Right atrium auricular region (tissue), 2 donors: ENCODE results near the gene NDE1. TPM values are rescaled to one million over a fixed set of nuclear protein-coding genes. Genes with fewer than 3 reads are reported as not detected.
"Not testable (repeated sequence)": the region's sequence is repeated elsewhere in the genome, so short reads cannot be mapped to it uniquely, and the experiment has no call there.

ENCODE experiments used
- DNase-seq: peaks from one replicate; pipeline ENCODE4 v3.0.0-alpha.2; 2019; ENCODE audit warnings: low spot score
- H3K27ac ChIP-seq, 2 donors: fragments of 200-600 bp; sonication (generic); 1 replicate in 1 of 2; 2 replicates in 1 of 2; pipeline ENCODE4 v1.5.1; 2016 to 2019
- H3K27me3 ChIP-seq, 2 donors: fragments of 200-600 bp; sonication (generic); one replicate each; pipeline versions ENCODE4 v1.5.1 to v1.6.0; 2017 to 2019
- H3K36me3 ChIP-seq: fragments of 200-600 bp; sonication (generic); one replicate; pipeline ENCODE4 v1.5.1; 2016
- H3K4me1 ChIP-seq, 2 donors: fragments of 200-600 bp; sonication (generic); one replicate each; pipeline versions ENCODE4 v1.5.1 to v1.6.0; 2017 to 2019
- H3K4me3 ChIP-seq, 2 donors: fragments of 200-600 bp; sonication (generic); 1 replicate in 1 of 2; 2 replicates in 1 of 2; pipeline ENCODE4 v1.5.1; 2017 to 2019; ENCODE audit warnings: mild to moderate bottlenecking in 1 of 2, moderate library complexity in 1 of 2
- H3K9me3 ChIP-seq, 2 donors: fragments of 200-600 bp; sonication (generic); one replicate each; pipeline ENCODE4 v1.5.1; 2019
- CTCF ChIP-seq, 2 donors: fragments of 200-600 bp; sonication (generic); IDR thresholded peaks; one replicate each; pipeline ENCODE4 v1.5.1; 2019; ENCODE audit warnings: antibody characterized with exemption in 2 of 2
- total RNA-seq, 2 donors: library from RNA; depleted of rRNA; stranded (reverse); fragments of >200 nt; gene quantifications; one replicate each; pipeline ENCODE4 v1.1.0, GENCODE V29; 2016

Gene NDE1
- total RNA-seq, 2 donors from 2014 or later = 12.5 to 18.6 TPM

- no peak overlapping the region for H3K4me3 ChIP-seq
- peaks cover 0 to 28% of the 10 kb centered on the region in 2 donors for H3K4me1 ChIP-seq
- DNase-seq = no peak
- H3K9me3 ChIP-seq = no peaks in the 10 kb centered on the region
- H3K27ac ChIP-seq = no peak overlapping the region
- H3K36me3 ChIP-seq = no peaks in the 10 kb centered on the region
- H3K27me3 ChIP-seq = no peaks in the 10 kb centered on the region
- TF ChIP-seq CTCF (IDR thresholded peaks at IDR 0.05) = no peak
Observed at GRCh38 chr16:15647294-15648014, 2.6 kb upstream of the NDE1 start.

GRCh38 chr16:15648135-15648730 is 1.8 kb upstream of the NDE1 start:
- no peak for DNase-seq
- no peaks in the 10 kb centered on the region for H3K36me3 ChIP-seq
- H3K4me1 ChIP-seq = peaks cover 0 to 36% of the 10 kb centered on the region in 2 donors
- no peak overlapping the region for H3K27ac ChIP-seq
- H3K4me3 ChIP-seq = no peak overlapping the region
- no peaks in the 10 kb centered on the region for H3K9me3 ChIP-seq
- H3K27me3 ChIP-seq = no peaks in the 10 kb centered on the region
- TF ChIP-seq CTCF (IDR thresholded peaks at IDR 0.05) = no peak

- not testable (repeated sequence) for H3K36me3 ChIP-seq, H3K9me3 ChIP-seq, DNase-seq, H3K27me3 ChIP-seq
- Histone ChIP-seq H3K4me3 (peak overlapping the region in 1 of 2 donors; percentile 74), H3K27ac (peak overlapping the region; percentile 91 to 96), H3K4me1 (peaks cover 0 to 40% of the 10 kb centered on the region in 2 donors)
Observed at GRCh38 chr16:15649311-15649710, 734 bp upstream of the NDE1 start.

- no peak for TF ChIP-seq CTCF (IDR thresholded peaks at IDR 0.05)
- Histone ChIP-seq H3K4me1 (peaks cover 0 to 40% of the 10 kb centered on the region in 2 donors), H3K4me3 (peak overlapping the region; percentile 27 to 74), H3K9me3 (no peaks in the 10 kb centered on the region), H3K27ac (peak overlapping the region; percentile 91 to 96), H3K36me3 (no peaks in the 10 kb centered on the region), H3K27me3 (no peaks in the 10 kb centered on the region)
- DNase-seq = no peak
Observed at GRCh38 chr16:15649727-15650018, 372 bp upstream of the NDE1 start.

GRCh38 chr16:15650698-15651171 is 690 bp downstream of the NDE1 start:
- H3K4me3 ChIP-seq = peak overlapping the region; percentile 74 to 94
- H3K27ac ChIP-seq = peak overlapping the region; percentile 91 to 96
- no peaks in the 10 kb centered on the region for H3K27me3 ChIP-seq
- no peaks in the 10 kb centered on the region for H3K9me3 ChIP-seq
- peaks cover 0 to 40% of the 10 kb centered on the region in 2 donors for H3K4me1 ChIP-seq
- DNase-seq = no peak
- no peaks in the 10 kb centered on the region for H3K36me3 ChIP-seq
- TF ChIP-seq CTCF (IDR thresholded peaks at IDR 0.05) = no peak

- peaks cover 0 to 40% of the 10 kb centered on the region in 2 donors for H3K4me1 ChIP-seq
- H3K27ac ChIP-seq = peak overlapping the region in 1 of 2 donors; percentile 19
- DNase-seq = no peak
- H3K4me3 ChIP-seq = no peak overlapping the region
- H3K36me3 ChIP-seq = no peaks in the 10 kb centered on the region
- no peak for TF ChIP-seq CTCF (IDR thresholded peaks at IDR 0.05)
- no peaks in the 10 kb centered on the region for H3K27me3 ChIP-seq
- no peaks in the 10 kb centered on the region for H3K9me3 ChIP-seq
Observed at GRCh38 chr16:15652293-15653001, 2.4 kb downstream of the NDE1 start.
